ENCODE measurements around the gene AHNAK. TPM values are rescaled to one million over a fixed set of nuclear protein-coding genes. Genes with fewer than 3 reads are reported as not detected.
A peak's percentile ranks its signal among the peaks of the same experiment; 100 is the strongest.

AHNAK gene
- total RNA-seq, 2 experiments from 2014 or later, result 0.21 to 0.28 TPM

DNA sequence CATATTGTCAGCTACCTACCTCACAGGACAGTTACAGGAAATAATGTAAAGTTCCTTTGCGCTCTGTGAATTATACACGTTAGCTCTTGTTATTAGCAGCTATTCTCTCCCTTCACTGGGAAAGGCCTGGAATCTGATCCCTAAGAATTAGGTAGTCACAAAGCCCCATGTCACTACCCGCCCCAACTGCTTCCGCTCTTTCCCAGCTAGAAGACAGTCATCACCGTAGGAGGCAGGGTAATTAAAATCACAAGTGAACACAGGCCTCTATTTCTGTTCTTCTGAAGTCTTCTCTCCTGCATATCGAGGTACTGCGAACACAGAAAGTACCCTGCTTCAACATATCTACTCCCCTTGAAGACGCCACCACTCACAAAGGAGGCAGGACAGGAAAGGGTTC, 12.6 kb upstream of the AHNAK start:
- no peak for TF ChIP-seq EZH2phosphoT487 (IDR thresholded peaks at IDR 0.05; ENCODE audit: borderline replicate concordance, low read depth, low read length)
- TF ChIP-seq, protein P1, sequence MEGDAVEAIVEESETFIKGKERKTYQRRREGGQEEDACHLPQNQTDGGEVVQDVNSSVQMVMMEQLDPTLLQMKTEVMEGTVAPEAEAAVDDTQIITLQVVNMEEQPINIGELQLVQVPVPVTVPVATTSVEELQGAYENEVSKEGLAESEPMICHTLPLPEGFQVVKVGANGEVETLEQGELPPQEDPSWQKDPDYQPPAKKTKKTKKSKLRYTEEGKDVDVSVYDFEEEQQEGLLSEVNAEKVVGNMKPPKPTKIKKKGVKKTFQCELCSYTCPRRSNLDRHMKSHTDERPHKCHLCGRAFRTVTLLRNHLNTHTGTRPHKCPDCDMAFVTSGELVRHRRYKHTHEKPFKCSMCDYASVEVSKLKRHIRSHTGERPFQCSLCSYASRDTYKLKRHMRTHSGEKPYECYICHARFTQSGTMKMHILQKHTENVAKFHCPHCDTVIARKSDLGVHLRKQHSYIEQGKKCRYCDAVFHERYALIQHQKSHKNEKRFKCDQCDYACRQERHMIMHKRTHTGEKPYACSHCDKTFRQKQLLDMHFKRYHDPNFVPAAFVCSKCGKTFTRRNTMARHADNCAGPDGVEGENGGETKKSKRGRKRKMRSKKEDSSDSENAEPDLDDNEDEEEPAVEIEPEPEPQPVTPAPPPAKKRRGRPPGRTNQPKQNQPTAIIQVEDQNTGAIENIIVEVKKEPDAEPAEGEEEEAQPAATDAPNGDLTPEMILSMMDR (conservative IDR thresholded peaks at IDR 0.05; ENCODE audit: low read length), result no peak
- Histone ChIP-seq H3K4me3 (ENCODE audit: low read depth, low read length, poor library complexity, severe bottlenecking) (no peak overlapping the region), H3K9me3 (ENCODE audit: low read length) (no peaks in the 10 kb centered on the region), H3K4me1 (ENCODE audit: insufficient read depth, low read length, poor library complexity, severe bottlenecking) (peaks cover 33% of the 10 kb centered on the region), H3K4me2 (ENCODE audit: low read length) (no peak overlapping the region), H3K9me2 (ENCODE audit: insufficient read depth, low read length) (no peaks in the 10 kb centered on the region), H4K20me1 (ENCODE audit: insufficient read depth, low read length) (0 out of 2 replicates have a peak, but pooled peaks cover 4% of the 10 kb centered on the region), H3K36me3 (ENCODE audit: insufficient read depth, low read length) (peaks cover 100% of the 10 kb centered on the region), H2AFZ (ENCODE audit: low read length) (no peak overlapping the region), H3K79me2 (ENCODE audit: insufficient read depth, low read depth, low read length) (0 out of 2 replicates have a peak, but pooled peaks cover 7% of the 10 kb centered on the region), H3K27ac (ENCODE audit: low read depth, low read length, poor library complexity, severe bottlenecking) (no peak overlapping the region)
- POLR2A ChIA-PET, result interaction anchor here (0.6 kb wide), 1 partner anchor 96 kb away, joined by 10 read pairs; no protein-coding TSS in a partner anchor
- DNase-seq (ENCODE audit: low spot score), result no peak
- no TSS peak for BruUV-seq (replicated peaks)
- intact Hi-C loops (cut with micrococcal nuclease; ENCODE audit: unreplicated experiment), result no loop called here
- CTCF ChIA-PET (ENCODE audit: unreplicated experiment), result no interaction called here

DNA sequence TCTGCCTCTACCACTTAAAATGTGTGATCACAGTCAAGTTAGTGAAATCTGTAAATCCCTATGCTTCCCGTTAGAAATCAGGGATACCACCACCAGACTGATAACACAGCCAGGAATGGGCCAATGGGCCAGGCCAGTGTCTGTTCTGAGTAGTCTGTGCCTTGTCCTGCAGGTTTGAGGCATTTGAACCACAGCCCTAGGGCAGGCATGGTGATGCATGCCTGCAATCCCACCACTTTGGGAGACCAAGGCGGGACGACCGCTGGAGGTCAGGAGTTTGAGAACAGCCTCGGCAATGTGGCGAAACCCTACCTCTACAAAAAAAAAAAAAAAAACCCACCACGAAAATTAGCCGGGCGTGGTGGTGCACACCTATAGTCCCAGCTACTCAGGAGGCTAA, 12.1 kb upstream of the AHNAK start:
- TF ChIP-seq EZH2phosphoT487 (IDR thresholded peaks at IDR 0.05; ENCODE audit: borderline replicate concordance, low read depth, low read length), result no peak
- TF ChIP-seq, protein P1 (conservative IDR thresholded peaks at IDR 0.05; ENCODE audit: low read length), result no peak
- H3K27ac ChIP-seq (ENCODE audit: low read depth, low read length, poor library complexity, severe bottlenecking), result no peak overlapping the region
- CTCF ChIA-PET (ENCODE audit: unreplicated experiment), result no interaction called here
- no peak overlapping the region for H3K4me3 ChIP-seq (ENCODE audit: low read depth, low read length, poor library complexity, severe bottlenecking)
- H3K4me2 ChIP-seq (ENCODE audit: low read length), result no peak overlapping the region
- H3K9me2 ChIP-seq (ENCODE audit: insufficient read depth, low read length), result no peaks in the 10 kb centered on the region
- peaks cover 33% of the 10 kb centered on the region for H3K4me1 ChIP-seq (ENCODE audit: insufficient read depth, low read length, poor library complexity, severe bottlenecking)
- peaks cover 100% of the 10 kb centered on the region for H3K36me3 ChIP-seq (ENCODE audit: insufficient read depth, low read length)
- no peaks in the 10 kb centered on the region for H3K9me3 ChIP-seq (ENCODE audit: low read length)
- DNase-seq (ENCODE audit: low spot score), result no peak
- intact Hi-C loops (cut with micrococcal nuclease; ENCODE audit: unreplicated experiment), result no loop called here
- POLR2A ChIA-PET, result interaction anchor here (0.6 to 1.7 kb wide), 2 partner anchors 8 to 96 kb away, joined by 10 to 11 read pairs; no protein-coding TSS in a partner anchor
- 0 out of 2 replicates have a peak, but pooled peaks cover 3% of the 10 kb centered on the region for H4K20me1 ChIP-seq (ENCODE audit: insufficient read depth, low read length)
- 0 out of 2 replicates have a peak, but pooled peaks cover 4% of the 10 kb centered on the region for H3K79me2 ChIP-seq (ENCODE audit: insufficient read depth, low read depth, low read length)
- no peak overlapping the region for H2AFZ ChIP-seq (ENCODE audit: low read length)
- no TSS peak for BruUV-seq (replicated peaks)

DNA sequence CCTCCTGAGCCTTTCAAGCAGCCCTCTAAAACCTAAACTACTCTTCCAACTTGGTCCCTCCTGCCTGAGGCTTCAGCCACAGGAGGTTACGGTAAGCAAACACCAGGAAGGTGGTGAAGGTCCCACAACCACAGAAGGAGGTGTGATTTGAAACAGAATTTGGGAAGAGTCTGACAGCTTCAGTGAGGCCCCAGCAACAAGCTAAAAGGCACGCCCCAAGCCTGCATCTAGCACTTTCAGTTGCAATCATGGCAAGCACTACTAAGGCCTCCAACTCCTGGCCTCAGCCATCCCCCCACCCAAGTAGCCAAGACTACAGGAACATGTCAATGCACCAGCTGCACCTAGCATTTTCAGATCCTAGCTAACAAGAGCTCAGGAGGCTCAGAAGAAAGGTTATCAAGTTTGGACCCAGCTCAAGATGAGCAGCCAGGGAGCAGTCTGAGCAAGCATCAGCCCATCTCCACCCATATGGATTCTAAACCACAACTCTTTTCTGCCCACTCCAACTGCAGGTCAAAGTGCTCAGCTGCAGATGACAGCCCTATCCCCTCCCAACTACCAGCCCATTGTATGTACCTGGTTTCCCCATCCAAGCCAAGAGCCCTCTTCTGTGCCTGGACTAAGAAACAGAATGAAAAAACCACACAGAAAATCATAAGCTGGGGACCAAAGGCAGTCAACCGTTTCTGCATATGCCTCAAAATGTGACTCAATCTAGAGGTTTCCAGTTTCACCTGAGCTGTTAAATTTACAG, 10.4 kb upstream of the AHNAK start:
- H3K9me3 ChIP-seq (ENCODE audit: low read length), result no peaks in the 10 kb centered on the region
- no peaks in the 10 kb centered on the region for H4K20me1 ChIP-seq (ENCODE audit: insufficient read depth, low read length)
- CTCF ChIA-PET (ENCODE audit: unreplicated experiment), result interaction anchor here (0.8 to 1.8 kb wide), 3 partner anchors 15 to 133 kb away, joined by 3 to 9 read pairs (median 3); no protein-coding TSS in a partner anchor
- no peak for TF ChIP-seq EZH2phosphoT487 (IDR thresholded peaks at IDR 0.05; ENCODE audit: borderline replicate concordance, low read depth, low read length)
- TF ChIP-seq, protein P1 (conservative IDR thresholded peaks at IDR 0.05; ENCODE audit: low read length), result no peak
- DNase-seq (ENCODE audit: low spot score), result no peak
- H2AFZ ChIP-seq (ENCODE audit: low read length), result no peak overlapping the region
- POLR2A ChIA-PET, result interaction anchor here (0.5 to 1.7 kb wide), 9 partner anchors 10 to 1192 kb away, joined by 3 to 11 read pairs (median 4); partner anchors contain the start of genes C11orf98, CSKMT, EEF1G and TUT1
- H3K79me2 ChIP-seq (ENCODE audit: insufficient read depth, low read depth, low read length), result no peaks in the 10 kb centered on the region
- peak overlapping the region; percentile 38; the same call in 1 of the 2 replicates for H3K4me2 ChIP-seq (ENCODE audit: low read length)
- H3K4me3 ChIP-seq (ENCODE audit: low read depth, low read length, poor library complexity, severe bottlenecking), result no peak overlapping the region
- BruUV-seq (replicated peaks), result no TSS peak
- peak overlapping the region; percentile 48 for H3K27ac ChIP-seq (ENCODE audit: low read depth, low read length, poor library complexity, severe bottlenecking)
- peaks cover 86% of the 10 kb centered on the region for H3K36me3 ChIP-seq (ENCODE audit: insufficient read depth, low read length)
- no peaks in the 10 kb centered on the region for H3K9me2 ChIP-seq (ENCODE audit: insufficient read depth, low read length)
- H3K4me1 ChIP-seq (ENCODE audit: insufficient read depth, low read length, poor library complexity, severe bottlenecking), result peaks cover 36% of the 10 kb centered on the region
- intact Hi-C loops (cut with micrococcal nuclease; ENCODE audit: unreplicated experiment), result no loop called here

Data from OCI-LY7 (cell line).